GM10266 (cell line): Measurements from ENCODE around the gene TIMP3.

ENCODE experiments used
- DNase-seq: peaks from one replicate; pipeline ENCODE4 v3.0.0; 2012; ENCODE audit errors: extremely low spot score
- TF ChIP-seq, protein P1 (sequence below): IDR thresholded peaks from 2 replicates; pipeline ENCODE4 v1.5.1; 2012; ENCODE audit warnings: mild to moderate bottlenecking, low read depth; ENCODE audit not compliant: control insufficient read depth, insufficient read depth; ENCODE audit errors: missing control alignments

The TIMP3 gene

DNA sequence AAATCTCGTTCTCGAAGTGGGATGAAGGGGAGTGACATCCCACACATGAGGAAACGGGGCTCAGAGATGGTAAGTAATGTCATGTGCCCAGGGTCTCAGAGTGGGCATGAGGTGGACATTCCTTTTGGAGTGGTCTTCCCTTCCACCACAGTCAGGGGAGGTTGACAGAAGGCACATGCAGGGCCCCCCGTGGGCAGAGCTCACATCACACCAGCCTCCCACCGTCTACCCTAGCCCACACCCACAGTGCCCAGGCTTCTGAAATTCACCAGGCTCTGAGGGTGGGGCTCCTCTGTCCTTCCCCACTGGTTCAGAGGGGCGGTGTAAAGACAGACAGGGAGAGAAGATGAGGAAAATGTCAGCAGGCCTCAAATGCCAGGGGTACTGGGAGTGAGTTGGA is 41.1 kb upstream of the TIMP3 start:
- DNase-seq, result no peak
- TF ChIP-seq, protein P1, sequence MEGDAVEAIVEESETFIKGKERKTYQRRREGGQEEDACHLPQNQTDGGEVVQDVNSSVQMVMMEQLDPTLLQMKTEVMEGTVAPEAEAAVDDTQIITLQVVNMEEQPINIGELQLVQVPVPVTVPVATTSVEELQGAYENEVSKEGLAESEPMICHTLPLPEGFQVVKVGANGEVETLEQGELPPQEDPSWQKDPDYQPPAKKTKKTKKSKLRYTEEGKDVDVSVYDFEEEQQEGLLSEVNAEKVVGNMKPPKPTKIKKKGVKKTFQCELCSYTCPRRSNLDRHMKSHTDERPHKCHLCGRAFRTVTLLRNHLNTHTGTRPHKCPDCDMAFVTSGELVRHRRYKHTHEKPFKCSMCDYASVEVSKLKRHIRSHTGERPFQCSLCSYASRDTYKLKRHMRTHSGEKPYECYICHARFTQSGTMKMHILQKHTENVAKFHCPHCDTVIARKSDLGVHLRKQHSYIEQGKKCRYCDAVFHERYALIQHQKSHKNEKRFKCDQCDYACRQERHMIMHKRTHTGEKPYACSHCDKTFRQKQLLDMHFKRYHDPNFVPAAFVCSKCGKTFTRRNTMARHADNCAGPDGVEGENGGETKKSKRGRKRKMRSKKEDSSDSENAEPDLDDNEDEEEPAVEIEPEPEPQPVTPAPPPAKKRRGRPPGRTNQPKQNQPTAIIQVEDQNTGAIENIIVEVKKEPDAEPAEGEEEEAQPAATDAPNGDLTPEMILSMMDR, result no peak

DNA sequence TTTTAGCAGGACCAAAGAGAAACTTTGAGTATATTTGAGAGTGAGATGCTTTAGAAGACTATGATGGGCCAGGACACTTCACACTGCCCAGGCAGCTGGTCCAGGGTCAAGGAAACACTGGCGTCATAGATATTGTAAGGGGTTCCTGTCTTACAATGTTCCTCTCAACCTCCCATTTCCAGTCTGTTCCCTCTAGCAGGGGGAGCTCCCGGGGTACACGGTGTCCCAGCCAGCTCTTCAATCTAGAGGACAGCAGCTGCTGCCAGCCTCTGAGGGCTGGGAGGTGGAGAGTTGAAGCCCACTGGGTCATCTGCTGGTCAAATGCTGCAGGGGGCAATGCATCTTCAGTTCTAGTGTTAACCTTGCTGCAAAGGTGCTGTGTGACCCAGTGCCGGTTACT is 40.7 kb upstream of the TIMP3 start:
- DNase-seq, result no peak
- TF ChIP-seq, protein P1, result no peak

DNA sequence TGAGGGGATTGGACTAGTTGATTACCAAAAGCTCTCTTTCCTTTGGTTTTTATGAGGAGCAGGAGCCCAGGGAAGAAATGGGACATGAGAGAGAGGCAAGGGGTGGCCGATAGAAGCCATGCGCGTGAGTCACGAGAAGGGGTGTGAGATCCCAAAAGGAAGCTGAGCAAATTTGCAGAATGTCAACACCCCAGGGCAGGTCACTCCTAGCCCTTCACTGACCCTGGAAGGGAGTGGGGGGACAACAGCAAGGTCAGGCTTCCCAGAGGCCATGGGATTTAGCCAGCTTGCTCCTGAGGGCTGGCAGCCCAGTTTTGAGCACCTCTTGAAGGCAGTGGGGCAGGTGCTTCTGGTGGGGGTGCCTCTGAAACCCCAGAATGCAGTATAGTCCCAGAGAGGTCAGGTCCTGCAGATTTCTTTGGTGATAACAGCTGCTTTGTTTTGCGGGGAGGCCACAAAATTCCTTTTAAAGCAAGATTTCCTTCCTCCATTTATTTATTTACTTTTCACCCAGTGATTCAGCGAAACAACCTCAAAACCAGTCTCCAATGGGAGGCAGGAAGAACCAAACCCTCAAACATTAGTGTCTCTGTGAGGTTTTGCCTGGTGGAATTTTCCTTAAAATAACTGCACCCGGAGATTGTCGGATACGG is 40.1 kb upstream of the TIMP3 start:
- TF ChIP-seq, protein P1, result no peak
- DNase-seq, result no peak

DNA sequence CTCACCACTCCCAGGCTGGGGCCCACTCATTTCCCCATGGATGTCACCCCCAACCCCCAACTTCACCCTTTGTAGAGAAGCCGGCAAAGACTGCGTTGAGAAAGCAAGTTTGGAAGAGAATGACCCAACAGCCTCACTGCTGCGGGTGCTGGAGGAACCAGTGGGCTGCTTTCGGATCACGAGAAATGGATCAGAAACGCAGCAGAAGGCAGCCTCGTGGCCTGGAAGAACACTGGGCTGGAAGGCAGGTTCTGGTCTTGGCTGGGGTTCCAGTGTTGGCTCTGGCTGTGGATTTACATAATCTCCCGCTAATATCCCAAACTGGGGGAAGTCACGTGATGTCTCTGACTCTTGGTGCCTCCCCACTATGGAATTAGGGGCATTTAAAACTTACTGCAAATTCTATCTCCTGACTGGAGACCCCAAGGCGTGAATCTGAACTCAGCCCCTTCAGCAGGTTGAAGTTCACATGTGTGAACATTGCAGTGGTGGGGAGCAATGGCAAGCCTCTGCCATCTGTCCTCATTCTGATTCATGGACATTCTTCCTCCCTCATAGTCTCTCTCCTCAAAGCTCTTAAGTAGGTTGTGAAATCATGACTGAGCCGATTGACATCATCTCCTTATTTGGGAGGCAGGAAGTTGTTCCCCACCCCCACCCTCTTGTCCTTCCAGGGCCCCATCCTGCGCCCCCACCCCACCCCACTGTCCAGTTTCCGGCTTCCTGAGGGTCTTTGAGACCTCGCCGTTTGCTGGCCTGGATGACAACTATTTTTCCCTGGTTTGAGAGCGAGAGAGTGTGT is 37.0 kb upstream of the TIMP3 start:
- TF ChIP-seq, protein P1, result no peak
- no peak for DNase-seq

DNA sequence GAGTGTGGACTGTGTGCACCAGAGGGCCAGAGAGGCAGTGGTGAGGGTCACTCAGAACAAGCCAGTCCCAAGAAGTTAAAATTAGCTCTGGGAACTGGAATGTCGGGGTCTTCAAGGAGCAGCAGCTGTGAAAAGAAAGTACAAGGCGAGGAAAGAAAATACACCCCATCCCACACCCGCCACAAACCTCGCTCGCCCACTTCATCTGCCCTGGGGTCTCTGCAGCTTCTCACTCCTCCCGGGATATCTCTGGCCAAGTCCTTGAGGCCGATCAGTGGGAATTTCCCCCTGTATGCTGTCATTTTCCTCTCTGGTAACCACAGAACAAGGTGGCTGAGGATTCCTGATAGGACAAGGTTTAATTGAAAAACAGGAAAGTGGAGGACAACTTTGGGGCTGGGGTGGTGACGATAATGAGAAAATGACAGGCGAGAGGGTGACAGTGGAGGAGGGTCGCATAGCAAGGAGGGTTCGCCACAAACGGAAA is 36.3 kb upstream of the TIMP3 start:
- no peak for DNase-seq
- TF ChIP-seq, protein P1, result no peak

DNA sequence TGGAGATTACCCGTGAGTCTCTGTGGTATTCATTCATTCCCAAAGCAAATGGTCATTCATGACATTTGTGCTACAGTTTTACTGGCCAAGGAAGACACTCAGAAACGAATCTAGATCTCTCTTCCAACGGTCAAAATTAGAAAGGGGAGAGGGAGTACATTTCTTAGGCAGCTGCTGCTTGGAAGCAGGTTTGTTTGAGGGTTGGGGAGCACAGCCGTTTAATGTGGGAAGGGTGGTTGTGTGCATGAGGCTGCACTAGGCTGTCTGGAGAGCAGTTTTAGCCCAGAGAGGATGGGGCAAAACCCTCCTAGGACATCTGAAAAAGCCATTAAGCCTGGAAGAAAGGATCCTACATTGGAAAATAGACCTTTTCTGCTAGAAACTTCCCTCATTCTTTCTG is 29.7 kb upstream of the TIMP3 start:
- no peak for DNase-seq
- TF ChIP-seq, protein P1, result no peak

DNA sequence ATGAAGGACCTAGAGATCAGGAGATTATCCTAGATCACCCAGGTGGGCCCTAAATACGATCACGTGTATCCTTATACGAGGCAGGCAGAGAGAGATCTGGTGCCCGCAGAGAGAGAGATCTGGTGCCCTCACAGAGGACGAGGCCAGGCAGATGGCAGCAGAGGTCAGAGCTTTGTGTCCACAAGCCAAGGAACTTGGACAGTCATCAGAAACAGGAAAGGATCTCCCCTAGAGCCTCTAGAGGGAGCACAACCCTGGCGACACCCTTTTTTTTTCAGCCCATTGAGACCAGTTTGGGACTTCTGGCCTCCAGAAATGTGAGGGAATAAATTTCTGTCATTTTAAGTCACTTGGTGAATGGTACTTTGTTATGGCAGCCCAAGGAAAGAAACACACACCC is 25.5 kb upstream of the TIMP3 start:
- no peak for DNase-seq
- TF ChIP-seq, protein P1, result no peak
